Suprapubic skin (tissue), 4 donors: ENCODE results near the gene HSPB6.

ENCODE experiments used
- EP300 ChIP-seq: sonication (generic); formaldehyde crosslinking; IDR thresholded peaks from one replicate; pipeline ENCODE4 v1.6.1; 2017; ENCODE audit warnings: antibody characterized with exemption
- POLR2AphosphoS5 ChIP-seq, 3 donors: sonication (generic); formaldehyde crosslinking; IDR thresholded peaks; one replicate each; pipeline ENCODE4 v1.6.1; 2017; ENCODE audit warnings: antibody characterized with exemption in 3 of 3
- TF ChIP-seq, protein P1 (sequence below), 2 donors: fragments of 200-600 bp in 1 of 2; fragments of 450-650 bp in 1 of 2; sonication (generic) in 1 of 2; IDR thresholded peaks; one replicate each; pipeline ENCODE4 v1.5.1; 2016 to 2019; ENCODE audit warnings: antibody characterized with exemption in 2 of 2, mild to moderate bottlenecking in 1 of 2, moderate library complexity in 1 of 2

DNA sequence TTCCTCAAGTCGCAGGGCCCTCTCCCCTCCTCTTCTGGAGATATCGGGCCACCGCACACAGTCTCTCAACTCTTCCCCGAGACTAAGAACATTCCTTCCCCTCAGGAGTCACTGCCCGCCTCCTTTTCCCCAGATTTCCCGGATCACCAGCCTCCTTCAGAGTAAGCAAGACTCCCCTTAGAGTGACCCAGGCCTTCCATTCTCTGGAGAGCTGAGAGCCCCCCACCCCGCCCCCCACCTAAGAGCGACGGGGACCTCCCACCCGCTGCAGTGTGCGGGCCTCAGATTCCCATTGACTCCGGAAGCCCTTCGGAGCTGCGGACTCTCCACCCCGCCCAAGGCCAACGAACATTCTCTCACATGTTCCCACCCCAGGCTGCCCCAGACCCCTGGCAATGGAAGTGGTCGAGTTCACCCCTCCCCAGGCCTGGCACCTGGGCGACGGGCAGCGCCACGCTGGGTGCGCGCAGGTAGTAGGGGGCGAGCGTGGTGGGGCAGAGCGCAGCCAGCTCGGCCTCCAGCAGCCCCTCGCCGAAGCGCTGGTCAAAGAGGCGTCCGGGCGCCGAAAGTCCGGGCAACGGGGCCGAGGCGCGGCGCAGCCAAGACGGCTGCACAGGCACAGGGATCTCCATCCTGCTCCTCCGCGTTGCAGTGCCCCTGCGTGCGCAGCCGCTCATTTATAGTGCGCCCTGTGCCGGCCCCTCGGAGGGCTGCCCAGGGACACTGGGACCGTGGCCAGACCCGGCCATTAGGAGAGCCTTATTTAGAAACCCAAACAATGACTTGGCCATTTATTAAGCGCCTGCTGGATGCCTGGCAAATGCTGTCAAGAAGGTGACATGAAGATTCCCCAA, at the start of gene HSPB6:
- TF ChIP-seq, protein P1, sequence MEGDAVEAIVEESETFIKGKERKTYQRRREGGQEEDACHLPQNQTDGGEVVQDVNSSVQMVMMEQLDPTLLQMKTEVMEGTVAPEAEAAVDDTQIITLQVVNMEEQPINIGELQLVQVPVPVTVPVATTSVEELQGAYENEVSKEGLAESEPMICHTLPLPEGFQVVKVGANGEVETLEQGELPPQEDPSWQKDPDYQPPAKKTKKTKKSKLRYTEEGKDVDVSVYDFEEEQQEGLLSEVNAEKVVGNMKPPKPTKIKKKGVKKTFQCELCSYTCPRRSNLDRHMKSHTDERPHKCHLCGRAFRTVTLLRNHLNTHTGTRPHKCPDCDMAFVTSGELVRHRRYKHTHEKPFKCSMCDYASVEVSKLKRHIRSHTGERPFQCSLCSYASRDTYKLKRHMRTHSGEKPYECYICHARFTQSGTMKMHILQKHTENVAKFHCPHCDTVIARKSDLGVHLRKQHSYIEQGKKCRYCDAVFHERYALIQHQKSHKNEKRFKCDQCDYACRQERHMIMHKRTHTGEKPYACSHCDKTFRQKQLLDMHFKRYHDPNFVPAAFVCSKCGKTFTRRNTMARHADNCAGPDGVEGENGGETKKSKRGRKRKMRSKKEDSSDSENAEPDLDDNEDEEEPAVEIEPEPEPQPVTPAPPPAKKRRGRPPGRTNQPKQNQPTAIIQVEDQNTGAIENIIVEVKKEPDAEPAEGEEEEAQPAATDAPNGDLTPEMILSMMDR (IDR thresholded peaks at IDR 0.05): no peak
- TF ChIP-seq POLR2AphosphoS5 (IDR thresholded peaks at IDR 0.05) (no peak), EP300 (no peak)
